ENCODE results near the gene PPP2R2B. TPM values are rescaled to one million over a fixed set of nuclear protein-coding genes. Genes with fewer than 3 reads are reported as not detected.
"Not testable (repeated sequence)": the region's sequence is repeated elsewhere in the genome, so short reads cannot be mapped to it uniquely, and the experiment has no call there.

Gene PPP2R2B
- total RNA-seq, 1 donor from 2014 or later: 1.2 TPM

GRCh38 chr5:146745931-146746577, 132.5 kb downstream of the PPP2R2B start:
- Histone ChIP-seq H3K9me3 (peaks cover 3% of the 10 kb centered on the region), H3K27me3 (no peaks in the 10 kb centered on the region), H3K27ac (no peak overlapping the region), H3K36me3 (no peaks in the 10 kb centered on the region), H3K4me1 (no peaks in the 10 kb centered on the region), H3K4me3 (no peak overlapping the region)
- intact Hi-C loops (cut with DNase I): no loop called here
- DNase-seq (no peak), ATAC-seq (no peak)
- TF ChIP-seq CTCF (IDR thresholded peaks at IDR 0.05): no peak

- no peaks in the 10 kb centered on the region for H3K9me3 ChIP-seq
- intact Hi-C loops (cut with DNase I): no loop called here
- TF ChIP-seq CTCF (IDR thresholded peaks at IDR 0.05): no peak
- H3K27me3 ChIP-seq: no peaks in the 10 kb centered on the region
- DNase-seq (no peak), ATAC-seq (no peak)
- H3K4me3 ChIP-seq: no peak overlapping the region
- H3K27ac ChIP-seq: no peak overlapping the region
- H3K36me3 ChIP-seq: no peaks in the 10 kb centered on the region
- no peaks in the 10 kb centered on the region for H3K4me1 ChIP-seq
Observed at GRCh38 chr5:146744068-146744745, 134.3 kb downstream of the PPP2R2B start.

GRCh38 chr5:146734936-146735577, 143.5 kb downstream of the PPP2R2B start:
- TF ChIP-seq CTCF (IDR thresholded peaks at IDR 0.05): no peak
- no peaks in the 10 kb centered on the region for H3K27me3 ChIP-seq
- no peak overlapping the region for H3K4me3 ChIP-seq
- ATAC-seq (no peak), DNase-seq (no peak)
- H3K4me1 ChIP-seq: no peaks in the 10 kb centered on the region
- intact Hi-C loops (cut with DNase I): no loop called here
- no peak overlapping the region for H3K27ac ChIP-seq
- H3K36me3 ChIP-seq: no peaks in the 10 kb centered on the region
- H3K9me3 ChIP-seq: no peaks in the 10 kb centered on the region

- H3K27me3 ChIP-seq: no peaks in the 10 kb centered on the region
- H3K4me1 ChIP-seq: no peaks in the 10 kb centered on the region
- TF ChIP-seq CTCF (IDR thresholded peaks at IDR 0.05): no peak
- no peaks in the 10 kb centered on the region for H3K9me3 ChIP-seq
- no peak overlapping the region for H3K27ac ChIP-seq
- DNase-seq (no peak), ATAC-seq (no peak)
- H3K4me3 ChIP-seq: no peak overlapping the region
- intact Hi-C loops (cut with DNase I): no loop called here
- H3K36me3 ChIP-seq: no peaks in the 10 kb centered on the region
Observed at GRCh38 chr5:146732962-146733361, 145.6 kb downstream of the PPP2R2B start.

- DNase-seq: no peak
- Histone ChIP-seq H3K4me1 (no peaks in the 10 kb centered on the region), H3K4me3 (no peak overlapping the region), H3K9me3 (no peaks in the 10 kb centered on the region), H3K27ac (no peak overlapping the region), H3K36me3 (no peaks in the 10 kb centered on the region), H3K27me3 (no peaks in the 10 kb centered on the region)
- TF ChIP-seq CTCF (IDR thresholded peaks at IDR 0.05): no peak
- no peak for ATAC-seq
- intact Hi-C loops (cut with DNase I): no loop called here
Observed at GRCh38 chr5:146731909-146732659, 146.5 kb downstream of the PPP2R2B start.

GRCh38 chr5:146728746-146729145, 149.8 kb downstream of the PPP2R2B start:
- H3K27me3 ChIP-seq; H3K27ac ChIP-seq; H3K36me3 ChIP-seq; H3K4me3 ChIP-seq; ATAC-seq; DNase-seq; intact Hi-C loops (cut with DNase I); H3K9me3 ChIP-seq; H3K4me1 ChIP-seq: not testable (repeated sequence)

Data from upper lobe of right lung (tissue), 1 donor.